A673 (cell line): Measurements from ENCODE around the gene RAC2.

ENCODE experiments used
- EZH2 ChIP-seq: fragments of 200-600 bp; sonication (generic); IDR thresholded peaks from 2 replicates; pipeline ENCODE4 v1.6.1; 2017; ENCODE audit warnings: borderline replicate concordance, low read depth, mild to moderate bottlenecking, mixed read lengths, antibody characterized with exemption, low read length; ENCODE audit not compliant: poor library complexity, severe bottlenecking
- TF ChIP-seq, protein P1 (sequence below): fragments of 300-800, 200-600 bp; sonication (generic); conservative IDR thresholded peaks from 2 replicates; pipeline ENCODE4 v1.5.1; 2017; ENCODE audit warnings: low read depth, mild to moderate bottlenecking, antibody characterized with exemption, low read length, moderate library complexity, mixed read lengths

DNA sequence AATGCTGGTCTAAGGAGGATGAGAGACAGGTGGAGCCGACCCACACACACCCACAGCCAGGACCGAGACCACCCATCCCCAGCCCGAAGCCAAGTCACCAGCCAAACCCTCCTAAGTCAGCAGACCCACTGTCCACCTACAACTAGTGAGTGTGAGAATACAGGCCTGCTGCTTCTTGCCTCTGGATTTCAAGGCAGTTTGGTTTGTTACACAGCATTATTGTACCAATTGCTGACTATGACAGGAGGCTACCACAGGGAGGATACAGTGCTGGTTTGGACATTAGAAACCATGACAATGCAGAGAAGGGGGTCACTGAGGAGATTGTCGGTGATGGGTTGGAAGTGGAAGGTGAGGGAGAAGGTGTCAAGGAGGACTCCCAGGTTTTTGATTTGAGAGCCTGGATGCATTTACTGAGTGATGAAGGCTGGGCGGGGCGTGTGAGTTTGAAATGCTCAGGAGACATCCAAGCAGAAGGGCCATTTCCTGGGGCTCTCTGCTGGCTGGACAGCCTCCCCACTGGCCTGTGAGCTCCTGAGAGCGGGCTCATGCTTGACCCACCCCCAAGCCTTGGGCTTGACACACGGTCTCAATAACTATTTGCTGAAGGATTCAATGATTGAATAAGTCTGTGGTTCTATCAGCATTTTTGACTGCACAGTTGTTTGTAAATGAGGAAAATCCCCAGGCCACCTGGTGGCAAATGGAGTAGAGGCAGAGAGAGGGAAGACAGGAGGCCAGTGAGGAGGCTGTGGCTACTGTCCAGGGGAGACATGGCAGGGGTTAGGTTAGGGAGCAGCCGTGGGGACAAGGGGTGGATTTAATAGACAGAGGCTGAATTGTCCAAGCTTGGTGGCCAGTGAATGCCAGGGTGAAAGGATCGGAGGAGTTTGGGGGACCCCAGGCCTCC lies 22.4 kb downstream of the RAC2 start:
- TF ChIP-seq, protein P1, sequence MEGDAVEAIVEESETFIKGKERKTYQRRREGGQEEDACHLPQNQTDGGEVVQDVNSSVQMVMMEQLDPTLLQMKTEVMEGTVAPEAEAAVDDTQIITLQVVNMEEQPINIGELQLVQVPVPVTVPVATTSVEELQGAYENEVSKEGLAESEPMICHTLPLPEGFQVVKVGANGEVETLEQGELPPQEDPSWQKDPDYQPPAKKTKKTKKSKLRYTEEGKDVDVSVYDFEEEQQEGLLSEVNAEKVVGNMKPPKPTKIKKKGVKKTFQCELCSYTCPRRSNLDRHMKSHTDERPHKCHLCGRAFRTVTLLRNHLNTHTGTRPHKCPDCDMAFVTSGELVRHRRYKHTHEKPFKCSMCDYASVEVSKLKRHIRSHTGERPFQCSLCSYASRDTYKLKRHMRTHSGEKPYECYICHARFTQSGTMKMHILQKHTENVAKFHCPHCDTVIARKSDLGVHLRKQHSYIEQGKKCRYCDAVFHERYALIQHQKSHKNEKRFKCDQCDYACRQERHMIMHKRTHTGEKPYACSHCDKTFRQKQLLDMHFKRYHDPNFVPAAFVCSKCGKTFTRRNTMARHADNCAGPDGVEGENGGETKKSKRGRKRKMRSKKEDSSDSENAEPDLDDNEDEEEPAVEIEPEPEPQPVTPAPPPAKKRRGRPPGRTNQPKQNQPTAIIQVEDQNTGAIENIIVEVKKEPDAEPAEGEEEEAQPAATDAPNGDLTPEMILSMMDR: no peak
- TF ChIP-seq EZH2: no peak
